NCI-H2196 treated with DMSO at 0.1 percent for 48 hours (cell line): Measurements from ENCODE around the gene ZNF222.

Source experiments
- DNase-seq: peaks from one replicate; lab custom pipeline; 2025; ENCODE audit not compliant: unreplicated experiment; lab: John Stamatoyannopoulos, UW

Gene ZNF222

DNA sequence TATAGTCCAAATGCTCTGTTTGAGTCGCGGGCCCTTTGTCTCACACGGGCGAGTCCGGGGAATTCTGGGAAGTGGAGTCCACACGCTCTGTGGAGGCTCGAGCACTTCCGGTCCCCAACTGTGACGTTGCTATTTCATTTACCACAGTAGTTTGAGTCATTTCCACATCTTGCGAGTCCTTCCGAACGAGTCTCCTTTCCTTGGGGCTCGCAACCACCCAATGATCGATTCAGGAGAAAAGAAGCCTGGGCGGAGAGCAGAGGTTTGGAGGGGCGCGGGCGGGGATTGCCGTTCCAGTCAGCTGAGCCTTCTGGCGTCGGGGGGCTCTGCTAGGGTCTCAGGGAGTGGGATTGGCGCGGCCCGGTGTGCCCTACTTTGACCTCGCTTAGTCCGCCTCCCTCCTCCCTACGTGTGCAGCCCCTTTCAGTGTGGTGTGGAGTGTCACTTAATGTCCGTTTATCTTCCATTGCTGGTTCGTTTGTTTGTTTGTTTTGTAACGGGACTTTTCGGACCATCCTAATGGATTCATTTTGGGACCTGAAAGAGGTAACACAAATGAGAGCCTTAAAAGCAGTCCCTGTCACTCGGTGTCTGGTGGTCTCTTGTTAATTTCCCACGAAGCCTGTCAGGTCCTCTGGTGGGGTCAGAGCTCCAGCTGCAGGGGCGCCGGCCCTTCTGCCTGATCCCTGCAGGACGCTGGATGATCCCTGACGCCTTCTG is at the start of gene ZNF222:
Gene ZNF222 (plus strand): TSS at position 163 of the 720 bp plus-strand sequence. CDS start 58 bp downstream, at position 221.
- peak; percentile 45 for DNase-seq

- DNase-seq = no peak
Measured at GRCh38 chr19:43976732-43977131, 48.4 kb upstream of the ZNF222 start.

DNA sequence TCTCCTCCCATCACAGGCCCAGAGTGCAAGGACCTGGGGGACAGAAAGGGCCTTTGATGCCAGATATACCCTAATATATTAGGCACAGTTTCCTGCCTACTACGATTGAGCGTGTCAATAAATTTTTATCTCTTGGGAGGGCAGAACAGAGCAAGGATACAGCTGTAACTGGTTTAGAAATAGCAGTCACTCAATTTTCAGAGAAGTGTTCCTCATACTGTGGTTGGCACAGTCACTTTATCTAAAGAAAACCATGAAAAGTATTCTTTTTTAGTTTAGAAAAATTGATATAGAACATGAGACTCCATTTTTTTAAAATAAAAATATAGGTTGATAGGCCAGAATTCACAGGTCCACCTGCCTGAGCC is 41.7 kb upstream of the ZNF222 start:
- no peak for DNase-seq

DNA sequence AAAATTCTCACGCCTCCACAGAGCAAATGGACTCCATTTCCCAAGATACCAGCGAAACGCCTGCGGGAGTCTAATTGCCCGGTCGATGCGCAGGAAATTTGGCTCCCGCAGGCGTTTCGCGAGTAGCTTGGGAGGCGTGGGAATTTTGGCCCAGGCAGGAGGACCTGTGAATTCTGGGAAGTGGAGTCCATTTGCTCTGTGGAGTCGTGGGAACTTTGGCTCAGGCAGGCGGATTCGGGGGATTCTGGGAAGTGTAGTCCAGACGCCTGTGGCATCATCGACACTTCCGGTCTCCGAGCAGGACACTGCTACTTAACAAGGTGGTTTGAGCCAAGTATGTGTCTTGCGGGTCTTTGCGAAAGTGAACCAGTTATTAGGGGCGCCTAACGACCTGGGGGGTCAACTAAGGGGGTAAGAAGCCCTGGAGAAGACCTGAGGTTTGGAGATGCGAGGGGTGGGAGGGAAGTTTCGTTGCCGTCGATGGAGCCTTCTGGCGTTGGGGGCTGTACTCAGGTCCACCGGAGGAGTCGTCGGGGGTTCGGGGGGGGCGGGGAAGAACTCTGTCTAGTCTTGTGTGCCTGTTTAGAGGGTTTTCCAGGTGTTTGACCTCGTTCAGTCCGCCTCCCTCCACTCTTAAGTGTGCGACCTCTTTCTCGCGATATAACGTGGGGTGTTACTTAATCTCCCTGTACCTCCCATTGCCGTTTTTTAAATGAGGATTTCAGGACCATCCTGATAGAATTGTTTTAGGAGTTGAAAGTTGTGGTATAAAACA is 41.1 kb upstream of the ZNF222 start, which contains the start of gene ZNF155:
Gene ZNF155 (plus strand): TSS at position 277 of the 775 bp plus-strand sequence. CDS start 4,356 bp downstream, outside the sequence.
- DNase-seq = peak; percentile 95

GRCh38 chr19:43984687-43985000 is 40.5 kb upstream of the ZNF222 start:
- no peak for DNase-seq

GRCh38 chr19:43997631-43998290 is 27.4 kb upstream of the ZNF222 start:
- DNase-seq = no peak

GRCh38 chr19:44002212-44002565 is 23.0 kb upstream of the ZNF222 start:
- DNase-seq = no peak

- peak; percentile 89 for DNase-seq
Measured at GRCh38 chr19:44002566-44003460, 22.4 kb upstream of the ZNF222 start, which contains the start of gene ZNF230. Gene ZNF230 (plus strand): TSS chr19:44002957. CDS start chr19:44007079, 4,122 bp downstream.

- no peak for DNase-seq
Measured at GRCh38 chr19:44003461-44004009, 21.6 kb upstream of the ZNF222 start.

- no peak for DNase-seq
Measured at GRCh38 chr19:44005973-44006372, 19.2 kb upstream of the ZNF222 start.

GRCh38 chr19:44007473-44007872 is 17.7 kb upstream of the ZNF222 start:
- DNase-seq = no peak

DNA sequence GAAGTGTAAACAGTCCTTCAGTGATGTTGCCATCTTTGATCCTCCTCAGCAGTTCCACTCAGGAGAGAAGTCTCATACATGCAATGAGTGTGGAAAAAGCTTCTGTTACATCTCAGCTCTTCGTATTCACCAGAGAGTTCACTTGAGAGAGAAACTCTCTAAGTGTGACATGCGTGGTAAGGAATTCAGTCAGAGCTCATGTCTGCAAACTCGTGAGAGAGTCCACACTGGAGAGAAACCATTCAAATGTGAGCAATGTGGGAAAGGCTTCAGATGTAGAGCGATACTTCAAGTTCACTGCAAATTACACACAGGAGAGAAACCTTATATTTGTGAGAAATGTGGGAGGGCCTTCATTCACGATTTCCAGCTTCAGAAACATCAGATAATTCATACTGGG is 14.7 kb upstream of the ZNF222 start:
- DNase-seq = no peak

- DNase-seq = no peak
Measured at GRCh38 chr19:44019498-44019897, 5.7 kb upstream of the ZNF222 start.

GRCh38 chr19:44021221-44021620 is 4.0 kb upstream of the ZNF222 start:
- DNase-seq = no peak

DNA sequence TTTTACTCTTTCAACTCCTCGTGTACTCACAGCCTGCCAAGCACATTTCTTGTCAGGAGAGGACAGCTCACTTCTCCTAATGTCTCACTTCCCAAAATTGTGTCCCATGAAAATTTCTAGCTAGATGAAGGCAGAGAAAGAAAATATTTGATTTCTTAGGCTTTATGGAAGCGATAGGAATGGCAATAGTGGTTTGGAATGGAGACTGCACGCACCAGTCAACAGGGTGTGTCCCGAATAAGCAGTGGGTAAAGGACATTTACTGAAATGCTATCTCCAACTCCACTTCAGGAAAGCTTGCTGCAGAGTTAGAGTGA is 321 bp upstream of the ZNF222 start:
- DNase-seq = no peak

GRCh38 chr19:44026622-44027021 is 1.4 kb downstream of the ZNF222 start:
- DNase-seq = no peak

GRCh38 chr19:44032001-44032610 is 6.9 kb downstream of the ZNF222 start:
- no peak for DNase-seq

GRCh38 chr19:44042147-44042546 is 17.0 kb downstream of the ZNF222 start:
- DNase-seq = no peak

- DNase-seq = peak; percentile 72
Measured at GRCh38 chr19:44050740-44051649, 25.8 kb downstream of the ZNF222 start.
